ENCODE data around the gene CFAP251. TPM values are rescaled to one million over a fixed set of nuclear protein-coding genes. Genes with fewer than 3 reads are reported as not detected.

CFAP251 gene
- total RNA-seq, 1 donor from 2014 or later, result 3.9 TPM

- DNase-seq (ENCODE audit: low spot score), result no peak
Observed at GRCh38 chr12:121943926-121944325, 25.5 kb downstream of the CFAP251 start.

- no peak for DNase-seq (ENCODE audit: low spot score)
Observed at GRCh38 chr12:121946313-121947025, 28.1 kb downstream of the CFAP251 start.

DNA sequence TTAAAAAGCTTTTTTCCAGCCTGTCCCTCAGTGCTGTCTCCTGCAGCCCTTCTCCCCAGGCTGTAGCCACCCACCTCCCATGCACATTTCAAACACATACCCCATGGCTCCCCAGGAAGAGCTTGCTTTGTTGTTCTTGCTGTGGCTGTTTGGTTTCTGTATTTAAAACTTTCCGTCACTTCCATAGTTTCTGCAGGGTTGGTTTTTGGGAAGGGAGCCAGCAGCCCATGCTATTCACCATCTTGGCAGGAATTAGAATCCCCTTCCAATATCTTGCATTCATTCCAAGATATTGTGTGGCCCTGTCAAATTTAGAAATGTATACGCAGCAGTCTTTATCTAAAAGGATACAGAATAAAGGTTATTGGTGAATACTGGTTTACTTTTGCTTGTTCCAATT, 29.6 kb downstream of the CFAP251 start:
- DNase-seq (ENCODE audit: low spot score), result no peak

GRCh38 chr12:121949648-121950397, 31.4 kb downstream of the CFAP251 start:
- DNase-seq (ENCODE audit: low spot score), result no peak

DNA sequence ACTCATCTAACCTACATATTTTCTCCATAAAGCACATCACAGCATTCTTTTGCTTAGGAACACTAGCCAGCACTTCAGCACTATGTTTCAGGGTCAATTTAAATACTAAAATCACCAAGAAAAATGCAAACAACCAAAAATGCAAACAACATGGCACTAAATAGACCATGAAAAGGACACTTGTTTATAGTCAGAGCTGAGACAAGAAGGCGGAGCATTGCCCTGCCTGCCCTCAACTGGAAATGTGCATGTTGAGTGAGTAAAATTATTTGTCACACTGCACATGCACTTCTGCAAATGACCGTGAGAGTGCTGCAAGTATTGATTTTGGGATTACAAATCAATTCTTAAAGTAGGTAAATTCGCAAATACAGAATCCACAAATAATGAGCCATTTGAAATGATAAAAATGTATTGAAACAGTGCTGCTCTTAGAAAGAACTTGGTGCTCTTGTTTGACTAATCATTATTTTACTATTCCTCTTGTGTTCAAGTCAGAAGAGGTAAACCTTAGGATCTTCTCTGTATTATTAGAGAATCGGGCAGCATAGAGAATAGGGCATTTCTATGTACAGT, 34.8 kb downstream of the CFAP251 start:
- DNase-seq (ENCODE audit: low spot score), result no peak

- no peak for DNase-seq (ENCODE audit: low spot score)
Observed at GRCh38 chr12:121953695-121954094, 35.3 kb downstream of the CFAP251 start.

GRCh38 chr12:121955258-121956237, 37.2 kb downstream of the CFAP251 start:
- no peak for DNase-seq (ENCODE audit: low spot score)

DNA sequence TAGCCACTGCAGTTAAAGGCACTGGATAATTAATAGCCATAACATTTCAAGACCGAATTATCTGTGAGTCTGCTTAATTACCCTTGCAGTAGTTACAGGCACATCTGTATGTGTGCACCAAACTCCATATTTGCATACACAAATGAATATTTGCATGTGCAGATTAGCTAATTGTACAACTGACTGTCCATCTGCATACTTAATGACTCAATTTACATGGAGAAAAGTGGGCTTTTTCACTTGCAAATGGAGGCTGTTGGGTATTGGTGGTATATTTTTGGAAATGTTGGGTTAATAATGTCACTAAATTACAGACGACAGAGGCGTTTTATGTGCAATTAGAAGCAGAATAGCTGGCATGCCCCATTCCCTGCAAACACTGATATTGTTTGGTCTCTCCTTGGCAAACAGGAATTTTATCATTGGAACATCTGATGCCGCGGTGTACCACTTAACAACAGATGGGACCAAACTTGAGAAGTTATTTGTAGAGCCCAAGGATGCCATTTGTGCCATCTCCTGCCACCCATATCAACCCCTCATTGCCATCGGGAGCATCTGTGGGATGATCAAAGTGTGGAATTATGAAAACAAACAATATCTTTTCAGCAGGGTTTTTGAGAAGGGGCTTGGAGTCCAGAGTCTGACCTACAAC, 39.6 kb downstream of the CFAP251 start:
- no peak for DNase-seq (ENCODE audit: low spot score)

DNA sequence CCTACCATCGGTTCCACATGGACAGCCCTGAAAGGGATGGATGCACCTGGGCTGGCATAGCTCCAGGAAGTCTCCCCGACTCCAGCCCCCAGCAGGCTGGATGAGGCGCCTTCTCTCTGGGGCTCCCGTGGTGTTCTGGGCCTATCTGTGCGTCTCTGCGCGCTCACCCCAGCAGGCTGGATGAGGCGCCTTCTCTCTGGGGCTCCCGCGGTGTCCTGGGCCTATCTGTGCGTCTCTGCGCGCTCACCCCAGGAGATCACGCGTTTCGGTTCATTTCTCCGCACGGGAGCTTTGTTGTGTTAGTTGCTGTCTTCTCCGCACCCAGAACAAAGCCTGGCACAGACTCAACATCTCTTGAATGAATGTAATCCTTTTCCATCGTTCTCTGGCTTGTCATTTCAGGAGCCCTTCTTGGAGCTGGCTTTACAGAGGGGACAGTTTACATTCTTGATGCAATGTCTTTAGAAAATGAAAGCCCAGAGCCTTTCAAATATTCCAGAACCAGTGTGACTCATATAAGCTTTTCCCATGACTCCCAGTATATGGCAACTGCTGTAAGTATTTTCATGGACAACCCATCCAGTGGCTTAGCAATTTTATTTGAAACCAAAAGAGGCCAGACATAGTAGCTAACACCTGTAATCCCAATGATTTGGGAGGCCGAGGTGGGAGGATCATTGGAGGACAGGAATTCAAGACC, 40.3 kb downstream of the CFAP251 start:
- no peak for DNase-seq (ENCODE audit: low spot score)

- no peak for DNase-seq (ENCODE audit: low spot score)
Observed at GRCh38 chr12:121960541-121960940, 42.1 kb downstream of the CFAP251 start.

GRCh38 chr12:121961195-121961879, 42.9 kb downstream of the CFAP251 start:
- no peak for DNase-seq (ENCODE audit: low spot score)

- no peak for DNase-seq (ENCODE audit: low spot score)
Observed at GRCh38 chr12:121963341-121964018, 45.1 kb downstream of the CFAP251 start.

DNA sequence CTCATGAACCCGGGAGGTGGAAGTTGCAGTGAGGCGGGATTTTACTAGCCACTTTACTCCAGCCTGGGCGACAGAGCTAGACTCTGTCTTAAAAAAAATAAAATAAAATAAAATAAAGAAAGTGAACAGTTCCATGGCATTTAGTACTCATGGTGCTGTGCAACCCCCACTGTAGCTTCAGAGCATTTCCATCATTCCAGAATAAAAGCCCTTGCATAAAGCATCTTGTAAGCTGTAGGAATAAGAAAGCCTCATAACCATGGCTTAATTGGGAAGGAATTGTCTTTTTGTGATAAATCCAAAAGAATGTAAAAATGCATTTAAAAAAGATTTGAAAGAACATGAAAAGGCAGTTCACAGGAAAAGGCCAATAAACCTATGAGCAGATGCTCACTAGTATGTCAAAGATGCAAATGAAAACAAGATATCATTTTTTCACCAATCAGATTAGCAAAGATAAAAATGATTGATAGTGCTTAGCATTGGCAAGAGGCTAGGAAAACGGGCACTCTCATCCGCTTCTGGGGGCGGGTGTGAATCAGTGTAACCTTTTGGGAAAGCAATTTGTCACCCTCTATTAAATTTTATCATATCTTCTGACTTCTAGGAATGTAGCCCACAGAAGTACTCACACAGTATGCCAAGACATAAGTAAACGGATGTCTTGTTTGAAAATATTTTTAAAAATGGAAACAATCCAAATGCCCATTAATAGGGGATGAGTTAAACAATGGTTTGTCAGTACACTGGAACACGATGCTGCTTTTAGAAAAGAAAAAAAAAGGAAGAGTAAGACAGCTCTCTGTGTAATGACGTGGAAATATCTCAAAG, 46.6 kb downstream of the CFAP251 start:
- no peak for DNase-seq (ENCODE audit: low spot score)

- DNase-seq (ENCODE audit: low spot score), result no peak
Observed at GRCh38 chr12:121966959-121967358, 48.6 kb downstream of the CFAP251 start.

- DNase-seq (ENCODE audit: low spot score), result no peak
Observed at GRCh38 chr12:121968876-121969275, 50.5 kb downstream of the CFAP251 start.

GRCh38 chr12:121969726-121970125, 51.3 kb downstream of the CFAP251 start:
- DNase-seq (ENCODE audit: low spot score), result no peak

DNA sequence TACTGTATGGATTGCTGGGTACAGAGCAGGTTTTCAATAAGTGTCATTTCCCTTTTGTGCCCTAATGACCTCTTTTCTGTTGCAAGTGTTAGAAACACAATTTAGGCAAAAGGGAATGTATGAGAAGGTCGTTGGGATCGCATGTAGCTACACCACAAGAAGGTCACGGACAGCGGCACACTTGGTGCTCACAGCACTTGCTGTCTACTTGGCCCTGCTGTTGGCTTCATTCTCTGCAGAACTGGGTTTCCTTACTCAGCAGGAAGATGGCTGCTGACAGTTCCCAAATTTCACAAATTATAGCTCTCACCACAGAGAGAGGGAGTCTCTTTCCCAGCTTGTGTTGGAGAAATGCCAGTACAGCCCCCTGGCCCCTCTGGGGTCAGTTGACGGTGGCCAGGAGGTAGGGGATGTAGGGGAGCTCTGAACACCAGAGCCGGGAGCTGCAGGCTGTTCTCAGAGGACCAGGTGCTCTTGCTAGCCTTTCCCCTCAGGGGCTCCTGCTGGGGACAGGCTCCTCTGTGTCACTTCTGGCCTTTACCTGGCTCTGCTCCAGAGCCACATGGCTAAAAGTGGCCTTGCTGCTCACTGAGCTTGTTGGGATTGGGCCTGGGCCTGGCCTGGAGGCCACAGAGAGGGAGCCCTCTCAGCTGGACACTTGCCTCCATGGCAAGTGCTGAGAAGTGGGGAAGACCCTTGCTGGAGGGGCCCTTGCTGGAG, 52.3 kb downstream of the CFAP251 start:
- no peak for DNase-seq (ENCODE audit: low spot score)

All from ureter (tissue), 1 donor.